H9 (cell line): ENCODE data around the gene BMPR1A. TPM values are rescaled to one million over a fixed set of nuclear protein-coding genes. Genes with fewer than 3 reads are reported as not detected.

Source experiments
- DNase-seq: peaks from one replicate; pipeline ENCODE4 v3.0.0-alpha.2; 2017
- H2AFZ ChIP-seq: one replicate; pipeline ENCODE4 v1.6.1; 2013; ENCODE audit warnings: mild to moderate bottlenecking, low read length, control low read depth, moderate library complexity
- H2AK5ac ChIP-seq: 2 replicates; pipeline ENCODE4 v1.6.1; 2013; ENCODE audit warnings: low read length, control low read depth, mixed read lengths; ENCODE audit not compliant: insufficient read length
- H2BK120ac ChIP-seq: one replicate; pipeline ENCODE4 v1.6.1; 2013; ENCODE audit warnings: low read depth, mild to moderate bottlenecking, low read length, control low read depth, inconsistent platforms; ENCODE audit not compliant: poor library complexity, severe bottlenecking
- H2BK12ac ChIP-seq: 2 replicates; pipeline ENCODE4 v1.6.1; 2013; ENCODE audit warnings: low read length, control low read depth, mixed read lengths, low read depth; ENCODE audit not compliant: insufficient read length
- H2BK15ac ChIP-seq: 2 replicates; pipeline ENCODE4 v1.6.1; 2013; ENCODE audit warnings: low read depth, low read length, control low read depth
- H2BK20ac ChIP-seq: one replicate; pipeline ENCODE4 v1.6.1; 2013; ENCODE audit warnings: low read depth, mild to moderate bottlenecking, low read length, control low read depth, inconsistent platforms; ENCODE audit not compliant: poor library complexity, severe bottlenecking
- H2BK5ac ChIP-seq: 2 replicates; pipeline ENCODE4 v1.6.1; 2013; ENCODE audit warnings: low read length, control low read depth, mixed read lengths; ENCODE audit not compliant: insufficient read length
- H3K14ac ChIP-seq: 2 replicates; pipeline ENCODE4 v1.6.1; 2013; ENCODE audit warnings: low read length, control low read depth; ENCODE audit not compliant: insufficient read depth
- H3K18ac ChIP-seq: 2 replicates; pipeline ENCODE4 v1.6.1; 2013; ENCODE audit warnings: low read depth, mild to moderate bottlenecking, mixed read lengths, low read length, control low read depth; ENCODE audit not compliant: insufficient read length
- H3K23ac ChIP-seq: 2 replicates; pipeline ENCODE4 v1.6.1; 2013; ENCODE audit warnings: low read length, control low read depth, mixed read lengths, low read depth; ENCODE audit not compliant: insufficient read length
- H3K23me2 ChIP-seq: 2 replicates; pipeline ENCODE4 v1.6.1; 2013; ENCODE audit warnings: low read depth, mild to moderate bottlenecking, mixed read lengths, low read length, control low read depth; ENCODE audit not compliant: insufficient read length, poor library complexity, severe bottlenecking
- H3K27ac ChIP-seq: 2 replicates; pipeline ENCODE4 v1.5.1; 2013; ENCODE audit warnings: low read length, control low read depth, mixed read lengths, low read depth; ENCODE audit not compliant: insufficient read length
- H3K27me3 ChIP-seq: 2 replicates; pipeline ENCODE4 v1.6.1; 2013; ENCODE audit warnings: low read length, control low read depth, inconsistent platforms; ENCODE audit not compliant: insufficient read depth
- H3K4ac ChIP-seq: 2 replicates; pipeline ENCODE4 v1.6.1; 2013; ENCODE audit warnings: low read depth, mild to moderate bottlenecking, control low read depth, inconsistent platforms, low read length, moderate library complexity
- H3K4me1 ChIP-seq: 2 replicates; pipeline ENCODE4 v1.6.1; 2013; ENCODE audit warnings: low read length, control low read depth, inconsistent platforms; ENCODE audit not compliant: insufficient read depth
- H3K4me2 ChIP-seq: 2 replicates; pipeline ENCODE4 v1.6.1; 2013; ENCODE audit warnings: low read length, control low read depth, mixed read lengths; ENCODE audit not compliant: insufficient read length, insufficient read depth
- H3K56ac ChIP-seq: 2 replicates; pipeline ENCODE4 v1.6.1; 2013; ENCODE audit warnings: low read depth, mild to moderate bottlenecking, mixed read lengths, low read length, control low read depth; ENCODE audit not compliant: insufficient read length
- H3K79me1 ChIP-seq: 2 replicates; pipeline ENCODE4 v1.6.1; 2013; ENCODE audit warnings: low read depth, mild to moderate bottlenecking, moderate library complexity, low read length, control low read depth, inconsistent platforms; ENCODE audit not compliant: insufficient read depth, poor library complexity, severe bottlenecking
- H3K79me2 ChIP-seq: 2 replicates; pipeline ENCODE4 v1.6.1; 2013; ENCODE audit warnings: low read length, control low read depth, inconsistent platforms; ENCODE audit not compliant: insufficient read depth
- H3K9ac ChIP-seq: 2 replicates; pipeline ENCODE4 v1.6.1; 2013; ENCODE audit warnings: low read length, control low read depth, mixed read lengths; ENCODE audit not compliant: insufficient read length; ENCODE audit errors: extremely low read depth
- H3K9me3 ChIP-seq: one replicate; pipeline ENCODE4 v1.6.1; 2013; ENCODE audit warnings: low read depth, low read length, inconsistent platforms; ENCODE audit not compliant: control insufficient read depth
- H3T11ph ChIP-seq: one replicate; pipeline ENCODE4 v1.6.1; 2013; ENCODE audit warnings: mild to moderate bottlenecking, low read length, control low read depth, inconsistent platforms
- H4K20me1 ChIP-seq: one replicate; pipeline ENCODE4 v1.6.1; 2013; ENCODE audit not compliant: control insufficient read depth, insufficient read length, insufficient read depth
- H4K5ac ChIP-seq: 2 replicates; pipeline ENCODE4 v1.6.1; 2013; ENCODE audit warnings: low read depth, mild to moderate bottlenecking, mixed read lengths, low read length, control low read depth; ENCODE audit not compliant: insufficient read length
- H4K8ac ChIP-seq: replicated peaks from 2 replicates; pipeline ENCODE4 v1.6.1; 2013; ENCODE audit warnings: low read length, control low read depth, mixed read lengths, low read depth; ENCODE audit not compliant: insufficient read length
- H4K91ac ChIP-seq: 2 replicates; pipeline ENCODE4 v1.6.1; 2013; ENCODE audit warnings: low read depth, mild to moderate bottlenecking, moderate library complexity, mixed read lengths, low read length, control low read depth; ENCODE audit not compliant: insufficient read length
- H3K27ac Mint-ChIP-seq, 3 experiments: 2 replicates in 2 of 3; 3 replicates in 1 of 3; pipeline ENCODE4 v1.8.0; 2020 to 2021; ENCODE audit warnings: mixed read lengths in 3 of 3, mild to moderate bottlenecking in 1 of 3, moderate library complexity in 1 of 3
- H3K27me3 Mint-ChIP-seq: 2 replicates; pipeline ENCODE4 v1.8.0; 2021; ENCODE audit warnings: low read depth, mild to moderate bottlenecking, moderate library complexity, mixed read lengths
- H3K36me3 Mint-ChIP-seq, 3 experiments: 2 replicates in 2 of 3; 3 replicates in 1 of 3; pipeline ENCODE4 v1.8.0; 2020 to 2021; ENCODE audit warnings: low read depth in 3 of 3, mixed read lengths in 3 of 3; ENCODE audit not compliant: insufficient read depth in 1 of 3
- H3K4me1 Mint-ChIP-seq, 2 experiments: 2 replicates each; pipeline ENCODE4 v1.8.0; 2020; ENCODE audit warnings: mixed read lengths in 2 of 2
- H3K4me3 Mint-ChIP-seq, 2 experiments: 2 replicates in 1 of 2; 3 replicates in 1 of 2; pipeline ENCODE4 v1.8.0; 2020 to 2021; ENCODE audit warnings: mild to moderate bottlenecking in 2 of 2, mixed read lengths in 2 of 2, moderate library complexity in 1 of 2
- H3K9me3 Mint-ChIP-seq, 2 experiments: 2 replicates in 1 of 2; 3 replicates in 1 of 2; pipeline ENCODE4 v1.8.0; 2020; ENCODE audit warnings: mild to moderate bottlenecking in 2 of 2, mixed read lengths in 2 of 2, moderate library complexity in 1 of 2
- WGBS: extraction: QIAGEN DNeasy Blood & Tissue Kit; methylation state at CpG from one replicate; pipeline ENCODE4 v1.1.7; 2013; ENCODE audit warnings: missing lambda C conversion rate, low lambda C conversion rate, mixed read lengths; ENCODE audit not compliant: insufficient read length; ENCODE audit errors: extremely low coverage; 5-methylcytosine and 5-hydroxymethylcytosine counted together
- total RNA-seq: library from RNA; stranded (reverse); gene quantifications from 2 replicates; pipeline ENCODE4 v1.2.1, GENCODE V29; 2021
- TF ChIP-seq, protein P1 (sequence below): fragments of 200-600 bp; sonication (generic); conservative IDR thresholded peaks from 3 replicates; pipeline ENCODE4 v1.8.0; 2021; ENCODE audit warnings: antibody characterized with exemption, mild to moderate bottlenecking

Gene BMPR1A
- total RNA-seq, 1 experiment from 2014 or later, result 138 TPM

DNA sequence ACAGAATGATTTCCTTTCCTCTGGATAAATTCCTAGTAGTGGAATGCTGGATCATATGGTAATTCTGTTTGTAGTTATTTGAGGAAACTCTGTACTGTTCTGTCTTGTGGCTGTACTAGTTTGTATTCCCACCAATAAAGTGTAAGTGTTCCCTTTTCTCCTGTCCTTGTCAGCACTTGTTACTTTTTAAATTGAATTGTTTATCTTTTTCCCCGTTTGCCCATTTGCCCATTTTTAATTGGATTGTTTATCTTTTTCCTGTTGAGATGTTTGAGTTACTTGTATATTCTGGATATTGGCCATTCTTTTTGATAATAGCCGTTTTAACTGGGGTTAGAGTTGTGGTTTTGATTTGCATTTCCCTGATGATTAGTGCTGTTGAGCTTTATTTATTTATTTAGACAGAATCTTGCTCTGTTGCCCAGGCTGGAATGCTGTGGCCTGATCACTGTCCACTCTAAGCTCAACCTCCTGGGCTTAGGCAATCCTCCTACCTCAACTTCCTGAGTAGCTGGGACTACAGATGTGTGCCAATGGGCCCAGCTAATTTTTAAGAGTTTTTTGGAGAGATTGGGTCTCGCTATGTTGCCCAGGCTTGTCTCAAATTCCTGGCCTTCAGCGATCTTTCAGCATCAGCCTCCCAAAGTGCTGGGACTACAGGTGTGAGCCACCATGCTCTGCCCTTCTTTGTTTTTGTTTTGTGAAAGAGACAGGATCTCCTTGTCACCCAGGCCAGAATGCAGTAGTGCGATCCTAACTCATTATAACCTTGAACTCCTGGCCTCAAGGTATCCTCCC is 23.0 kb downstream of the BMPR1A start:
- Histone ChIP-seq H3K9me3 (no peaks in the 10 kb centered on the region), H3K56ac (no peak overlapping the region), H3K14ac (no peak overlapping the region), H3K23ac (no peak overlapping the region), H3K4ac (no peak overlapping the region), H3K4me1 (peaks cover 2% of the 10 kb centered on the region; the same call in 1 of the 2 replicates), H3K79me1 (peaks cover 3% of the 10 kb centered on the region), H4K5ac (no peak overlapping the region), H3K9ac (no peak overlapping the region), H2BK5ac (no peak overlapping the region), H3K18ac (no peak overlapping the region), H3K27ac (no peak overlapping the region), H3K4me2 (no peak overlapping the region), H2BK120ac (no peak overlapping the region), H2BK15ac (no peak overlapping the region), H2BK20ac (peak overlapping the region; percentile 32), H2AK5ac (no peak overlapping the region), H2BK12ac (no peak overlapping the region), H4K20me1 (peaks cover 2% of the 10 kb centered on the region), H3T11ph (no peak overlapping the region), H3K27me3 (no peaks in the 10 kb centered on the region), H2AFZ (no peak overlapping the region), H4K91ac (no peak overlapping the region), H4K8ac (no peak overlapping the region), H3K79me2 (peaks cover 81% of the 10 kb centered on the region), H3K23me2 (no peaks in the 10 kb centered on the region)
- Mint-ChIP-seq H3K4me3 (no peak overlapping the region), H3K27me3 (no peaks in the 10 kb centered on the region), H3K9me3 (no peaks in the 10 kb centered on the region), H3K36me3 (peaks cover 6 to 16% (median 15%) of the 10 kb centered on the region in 3 experiments; a peak in 6 of 7 replicates), H3K4me1 (peaks cover 29 to 36% of the 10 kb centered on the region in 2 experiments), H3K27ac (peak overlapping the region in 2 of 3 experiments; percentile 9 to 81; a peak in 2 of 7 replicates)
- no CpG with 5 or more reads among the region's 5 CpGs for WGBS
- TF ChIP-seq, protein P1, sequence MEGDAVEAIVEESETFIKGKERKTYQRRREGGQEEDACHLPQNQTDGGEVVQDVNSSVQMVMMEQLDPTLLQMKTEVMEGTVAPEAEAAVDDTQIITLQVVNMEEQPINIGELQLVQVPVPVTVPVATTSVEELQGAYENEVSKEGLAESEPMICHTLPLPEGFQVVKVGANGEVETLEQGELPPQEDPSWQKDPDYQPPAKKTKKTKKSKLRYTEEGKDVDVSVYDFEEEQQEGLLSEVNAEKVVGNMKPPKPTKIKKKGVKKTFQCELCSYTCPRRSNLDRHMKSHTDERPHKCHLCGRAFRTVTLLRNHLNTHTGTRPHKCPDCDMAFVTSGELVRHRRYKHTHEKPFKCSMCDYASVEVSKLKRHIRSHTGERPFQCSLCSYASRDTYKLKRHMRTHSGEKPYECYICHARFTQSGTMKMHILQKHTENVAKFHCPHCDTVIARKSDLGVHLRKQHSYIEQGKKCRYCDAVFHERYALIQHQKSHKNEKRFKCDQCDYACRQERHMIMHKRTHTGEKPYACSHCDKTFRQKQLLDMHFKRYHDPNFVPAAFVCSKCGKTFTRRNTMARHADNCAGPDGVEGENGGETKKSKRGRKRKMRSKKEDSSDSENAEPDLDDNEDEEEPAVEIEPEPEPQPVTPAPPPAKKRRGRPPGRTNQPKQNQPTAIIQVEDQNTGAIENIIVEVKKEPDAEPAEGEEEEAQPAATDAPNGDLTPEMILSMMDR, result no peak
- DNase-seq, result no peak
